ENCODE measurements around the gene MED19.

MED19 gene

DNA sequence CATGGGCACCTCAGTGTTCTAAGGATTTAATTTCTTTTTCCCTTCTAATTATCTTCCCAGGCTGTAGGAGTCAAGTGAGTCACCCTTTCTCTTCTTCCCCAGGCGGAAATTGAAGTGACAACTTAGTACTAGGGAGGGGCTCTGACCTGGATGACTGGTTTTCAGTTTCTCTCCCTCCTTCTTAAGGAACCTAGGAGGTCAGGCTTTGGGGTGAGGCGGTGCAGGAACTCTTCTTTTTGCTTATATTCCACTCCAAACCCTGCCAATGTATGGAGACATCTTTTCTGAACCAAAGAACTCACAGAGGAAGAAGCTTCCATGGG, 31.5 kb downstream of the MED19 start:
- Histone ChIP-seq H3K9ac (ENCODE audit: low read length) (no peak overlapping the region), H4K5ac (ENCODE audit: low read length) (no peak overlapping the region), H3K4me1 (ENCODE audit: control insufficient read depth, low read depth, low read length) (peaks cover 8% of the 10 kb centered on the region), H4K8ac (ENCODE audit: low read depth, low read length) (no peak overlapping the region), H2BK15ac (replicated peaks; ENCODE audit: low read depth) (no peak overlapping the region), H2BK120ac (ENCODE audit: low read depth, low read length) (no peak overlapping the region), H3K79me2 (ENCODE audit: control insufficient read depth, insufficient read depth, low read length) (peaks cover 30% of the 10 kb centered on the region), H3K36me3 (ENCODE audit: control insufficient read depth, insufficient read depth, low read length) (peaks cover 7% of the 10 kb centered on the region), H2BK5ac (ENCODE audit: low read length) (no peak overlapping the region), H3K4me2 (ENCODE audit: low read length) (no peak overlapping the region), H3K27me3 (ENCODE audit: insufficient read depth, low read length, poor library complexity) (no peaks in the 10 kb centered on the region), H3K18ac (ENCODE audit: low read length) (no peak overlapping the region), H3K23ac (ENCODE audit: low read length) (no peak overlapping the region), H2AK5ac (ENCODE audit: low read length) (no peak overlapping the region), H3K4me3 (ENCODE audit: low read length) (no peak overlapping the region), H3K56ac (ENCODE audit: low read length) (no peak overlapping the region), H3K27ac (ENCODE audit: low read depth, low read length) (no peak overlapping the region), H3K4ac (ENCODE audit: low read depth, low read length) (no peak overlapping the region), H3K79me1 (ENCODE audit: low read length) (peaks cover 24% of the 10 kb centered on the region)
- WGBS (ENCODE audit: extremely low coverage, insufficient coverage, low lambda C conversion rate): no CpG with 5 or more reads among the region's 2 CpGs
- DNase-seq: no peak

DNA sequence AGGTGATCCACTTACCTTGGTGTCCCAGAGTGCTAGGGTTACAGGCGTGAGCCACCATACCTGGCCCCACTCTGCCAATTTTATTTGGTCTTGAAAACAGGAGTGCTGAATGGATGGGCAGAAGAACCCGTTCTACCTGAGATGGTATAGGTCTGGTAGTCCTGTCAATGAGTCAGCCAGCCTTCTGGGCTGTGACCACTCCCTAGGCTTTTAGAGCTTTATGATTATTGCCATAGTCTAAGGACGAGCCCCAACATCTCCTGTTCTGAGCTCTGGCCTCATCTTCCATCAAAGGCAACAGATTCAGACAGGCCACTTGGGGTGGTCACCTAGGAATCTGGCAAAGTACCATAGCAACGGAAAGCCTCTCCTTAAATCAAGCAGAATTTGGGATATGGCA, 32.6 kb downstream of the MED19 start:
- no CpG with 5 or more reads among the region's 4 CpGs for WGBS (ENCODE audit: extremely low coverage, insufficient coverage, low lambda C conversion rate)
- H3K27ac ChIP-seq (ENCODE audit: low read depth, low read length): no peak overlapping the region
- H3K4me3 ChIP-seq (ENCODE audit: low read length): no peak overlapping the region
- DNase-seq: no peak
- no peak overlapping the region for H3K18ac ChIP-seq (ENCODE audit: low read length)
- no peak overlapping the region for H3K23ac ChIP-seq (ENCODE audit: low read length)
- H3K9ac ChIP-seq (ENCODE audit: low read length): no peak overlapping the region
- no peak overlapping the region for H2AK5ac ChIP-seq (ENCODE audit: low read length)
- H2BK5ac ChIP-seq (ENCODE audit: low read length): no peak overlapping the region
- peaks cover 7% of the 10 kb centered on the region for H3K36me3 ChIP-seq (ENCODE audit: control insufficient read depth, insufficient read depth, low read length)
- peaks cover 13% of the 10 kb centered on the region for H3K4me1 ChIP-seq (ENCODE audit: control insufficient read depth, low read depth, low read length)
- no peak overlapping the region for H3K4me2 ChIP-seq (ENCODE audit: low read length)
- no peak overlapping the region for H4K5ac ChIP-seq (ENCODE audit: low read length)
- H3K27me3 ChIP-seq (ENCODE audit: insufficient read depth, low read length, poor library complexity): no peaks in the 10 kb centered on the region
- H3K79me1 ChIP-seq (ENCODE audit: low read length): peaks cover 27% of the 10 kb centered on the region
- no peak overlapping the region for H3K4ac ChIP-seq (ENCODE audit: low read depth, low read length)
- no peak overlapping the region for H2BK15ac ChIP-seq (replicated peaks; ENCODE audit: low read depth)
- peaks cover 34% of the 10 kb centered on the region for H3K79me2 ChIP-seq (ENCODE audit: control insufficient read depth, insufficient read depth, low read length)
- no peak overlapping the region for H4K8ac ChIP-seq (ENCODE audit: low read depth, low read length)
- H3K56ac ChIP-seq (ENCODE audit: low read length): no peak overlapping the region
- H2BK120ac ChIP-seq (ENCODE audit: low read depth, low read length): no peak overlapping the region

DNA sequence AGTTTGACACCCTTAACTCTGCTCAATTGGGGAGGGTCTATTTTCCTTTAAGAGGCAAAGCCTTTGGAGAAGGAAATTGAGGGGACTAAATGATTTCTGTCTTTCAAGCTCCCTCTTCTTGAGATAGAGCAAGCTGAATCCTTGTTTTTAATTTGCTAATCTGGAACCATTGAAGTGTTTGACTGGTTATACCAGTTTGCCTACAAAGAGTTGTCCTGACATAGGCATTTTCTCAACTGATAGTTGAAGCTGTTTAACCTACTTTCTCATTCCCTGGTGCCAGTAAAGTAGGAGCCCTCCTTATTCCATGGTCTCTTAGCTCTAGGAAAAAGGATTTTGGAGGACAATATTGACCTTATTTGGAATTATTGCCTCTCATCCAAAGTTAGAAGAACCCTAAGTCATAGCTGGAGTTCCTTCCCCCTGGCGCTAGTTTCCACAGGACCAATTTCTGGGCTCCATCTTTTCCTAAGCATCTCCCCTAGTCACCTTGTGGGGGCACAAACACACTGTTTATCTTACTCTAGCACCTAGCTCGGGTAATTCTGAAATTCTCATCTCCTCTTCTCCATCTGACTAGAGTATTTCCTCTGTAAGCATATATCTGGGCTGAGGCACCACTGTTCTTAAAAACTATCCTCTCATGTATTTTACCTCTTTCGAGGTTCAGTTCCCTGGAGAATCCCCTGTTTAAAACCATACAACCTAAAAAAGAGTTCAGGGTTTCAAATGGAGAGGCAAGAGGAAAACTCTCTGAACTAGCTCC, 36.7 kb downstream of the MED19 start:
- Histone ChIP-seq H4K5ac (ENCODE audit: low read length) (no peak overlapping the region), H3K79me1 (ENCODE audit: low read length) (peaks cover 21% of the 10 kb centered on the region), H3K27me3 (ENCODE audit: insufficient read depth, low read length, poor library complexity) (no peaks in the 10 kb centered on the region), H3K4ac (ENCODE audit: low read depth, low read length) (peak overlapping the region; percentile 8), H3K18ac (ENCODE audit: low read length) (no peak overlapping the region), H3K23ac (ENCODE audit: low read length) (no peak overlapping the region), H3K4me1 (ENCODE audit: control insufficient read depth, low read depth, low read length) (peaks cover 17% of the 10 kb centered on the region), H3K4me3 (ENCODE audit: low read length) (no peak overlapping the region), H2BK120ac (ENCODE audit: low read depth, low read length) (no peak overlapping the region), H3K27ac (ENCODE audit: low read depth, low read length) (no peak overlapping the region), H2AK5ac (ENCODE audit: low read length) (no peak overlapping the region), H3K36me3 (ENCODE audit: control insufficient read depth, insufficient read depth, low read length) (peaks cover 4% of the 10 kb centered on the region), H3K9ac (ENCODE audit: low read length) (peak overlapping the region; percentile 22), H2BK15ac (replicated peaks; ENCODE audit: low read depth) (no peak overlapping the region), H2BK5ac (ENCODE audit: low read length) (no peak overlapping the region), H3K56ac (ENCODE audit: low read length) (no peak overlapping the region), H3K79me2 (ENCODE audit: control insufficient read depth, insufficient read depth, low read length) (peaks cover 40% of the 10 kb centered on the region), H4K8ac (ENCODE audit: low read depth, low read length) (no peak overlapping the region), H3K4me2 (ENCODE audit: low read length) (no peak overlapping the region)
- no CpG with 5 or more reads among the region's 3 CpGs for WGBS (ENCODE audit: extremely low coverage, insufficient coverage, low lambda C conversion rate)
- no peak for DNase-seq

DNA sequence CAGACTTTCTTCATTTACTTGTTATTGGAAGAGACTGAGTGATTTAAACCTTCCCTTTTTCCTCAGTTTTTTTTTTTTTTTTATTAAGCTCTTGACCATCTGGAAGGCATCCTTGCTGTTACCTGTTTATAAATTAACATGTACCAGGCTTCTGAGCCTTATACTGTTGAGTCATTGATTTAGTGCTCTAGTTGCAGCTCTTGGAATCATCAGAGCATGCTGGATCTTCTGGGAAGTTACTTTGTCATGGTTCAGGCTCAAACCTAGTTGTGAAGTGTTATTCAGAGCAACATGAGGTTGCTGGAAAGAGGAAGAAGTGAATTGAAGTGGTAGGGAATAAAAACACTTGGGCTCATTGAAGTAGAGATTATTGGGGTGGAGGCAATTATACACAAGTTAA, 37.8 kb downstream of the MED19 start:
- Histone ChIP-seq H4K5ac (ENCODE audit: low read length) (no peak overlapping the region), H3K27me3 (ENCODE audit: insufficient read depth, low read length, poor library complexity) (no peaks in the 10 kb centered on the region), H3K18ac (ENCODE audit: low read length) (no peak overlapping the region), H2AK5ac (ENCODE audit: low read length) (no peak overlapping the region), H3K79me1 (ENCODE audit: low read length) (peaks cover 15% of the 10 kb centered on the region), H3K4me2 (ENCODE audit: low read length) (no peak overlapping the region), H3K56ac (ENCODE audit: low read length) (no peak overlapping the region), H3K27ac (ENCODE audit: low read depth, low read length) (no peak overlapping the region), H2BK5ac (ENCODE audit: low read length) (no peak overlapping the region), H2BK15ac (replicated peaks; ENCODE audit: low read depth) (no peak overlapping the region), H3K4me1 (ENCODE audit: control insufficient read depth, low read depth, low read length) (peaks cover 17% of the 10 kb centered on the region), H3K9ac (ENCODE audit: low read length) (no peak overlapping the region), H4K8ac (ENCODE audit: low read depth, low read length) (no peak overlapping the region), H3K36me3 (ENCODE audit: control insufficient read depth, insufficient read depth, low read length) (no peaks in the 10 kb centered on the region), H3K23ac (ENCODE audit: low read length) (no peak overlapping the region), H3K4me3 (ENCODE audit: low read length) (no peak overlapping the region), H2BK120ac (ENCODE audit: low read depth, low read length) (no peak overlapping the region), H3K4ac (ENCODE audit: low read depth, low read length) (no peak overlapping the region), H3K79me2 (ENCODE audit: control insufficient read depth, insufficient read depth, low read length) (peaks cover 43% of the 10 kb centered on the region)
- no peak for DNase-seq

DNA sequence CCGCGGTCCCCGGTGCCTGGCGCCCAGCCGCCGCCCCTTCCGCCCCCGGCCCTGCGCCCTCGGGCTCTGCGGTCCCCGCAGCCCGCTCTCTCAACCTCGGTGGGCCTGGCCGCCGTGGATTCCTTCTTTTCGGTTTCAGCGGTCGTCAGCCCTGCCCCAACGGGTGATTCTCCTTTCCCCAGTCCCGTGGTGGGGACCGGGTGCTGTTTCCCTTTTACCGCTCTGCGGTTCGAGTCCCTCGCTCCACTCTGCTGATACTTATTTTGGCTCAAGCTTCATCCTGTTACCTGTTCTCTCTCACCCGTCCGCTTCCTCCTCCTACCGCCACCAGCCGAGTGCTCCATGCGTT, 43.6 kb downstream of the MED19 start:
- Histone ChIP-seq H2BK15ac (replicated peaks; ENCODE audit: low read depth) (no peak overlapping the region), H3K4ac (ENCODE audit: low read depth, low read length) (peak overlapping the region; percentile 40), H3K27ac (ENCODE audit: low read depth, low read length) (peak overlapping the region; percentile 97), H2BK5ac (ENCODE audit: low read length) (peak overlapping the region; percentile 64), H3K79me2 (ENCODE audit: control insufficient read depth, insufficient read depth, low read length) (peaks cover 30% of the 10 kb centered on the region), H3K4me1 (ENCODE audit: control insufficient read depth, low read depth, low read length) (peaks cover 4% of the 10 kb centered on the region), H4K5ac (ENCODE audit: low read length) (no peak overlapping the region), H4K8ac (ENCODE audit: low read depth, low read length) (no peak overlapping the region), H2AK5ac (ENCODE audit: low read length) (no peak overlapping the region), H3K4me3 (ENCODE audit: low read length) (peak overlapping the region; percentile 93), H3K79me1 (ENCODE audit: low read length) (peaks cover 9% of the 10 kb centered on the region), H3K36me3 (ENCODE audit: control insufficient read depth, insufficient read depth, low read length) (no peaks in the 10 kb centered on the region), H3K23ac (ENCODE audit: low read length) (no peak overlapping the region), H3K9ac (ENCODE audit: low read length) (peak overlapping the region; percentile 96), H3K18ac (ENCODE audit: low read length) (peak overlapping the region; percentile 19), H3K56ac (ENCODE audit: low read length) (peak overlapping the region; percentile 96), H3K27me3 (ENCODE audit: insufficient read depth, low read length, poor library complexity) (no peaks in the 10 kb centered on the region), H3K4me2 (ENCODE audit: low read length) (peak overlapping the region; percentile 61), H2BK120ac (ENCODE audit: low read depth, low read length) (peak overlapping the region; percentile 0)
- peak; percentile 39 for DNase-seq
- WGBS (ENCODE audit: extremely low coverage, insufficient coverage, low lambda C conversion rate): no CpG with 5 or more reads among the region's 31 CpGs
